Gastroesophageal sphincter (tissue), 3 donors: ENCODE measurements around the gene ELMO1.

Experiments used
- POLR2A ChIP-seq, 2 donors: fragments of 450-650 bp; IDR thresholded peaks; one replicate each; pipeline ENCODE4 v1.6.1; 2017; ENCODE audit warnings: antibody characterized with exemption in 2 of 2, mild to moderate bottlenecking in 2 of 2, moderate library complexity in 1 of 2
- TF ChIP-seq, protein P1 (sequence below), 4 experiments: fragments of 200-600 bp in 2 of 4; fragments of 450-650 bp in 2 of 4; sonication (generic) in 1 of 4; IDR thresholded peaks; one replicate each; pipeline ENCODE4 v1.5.1; 2017 to 2019; ENCODE audit warnings: antibody characterized with exemption in 4 of 4, mild to moderate bottlenecking in 2 of 4, moderate library complexity in 2 of 4

DNA sequence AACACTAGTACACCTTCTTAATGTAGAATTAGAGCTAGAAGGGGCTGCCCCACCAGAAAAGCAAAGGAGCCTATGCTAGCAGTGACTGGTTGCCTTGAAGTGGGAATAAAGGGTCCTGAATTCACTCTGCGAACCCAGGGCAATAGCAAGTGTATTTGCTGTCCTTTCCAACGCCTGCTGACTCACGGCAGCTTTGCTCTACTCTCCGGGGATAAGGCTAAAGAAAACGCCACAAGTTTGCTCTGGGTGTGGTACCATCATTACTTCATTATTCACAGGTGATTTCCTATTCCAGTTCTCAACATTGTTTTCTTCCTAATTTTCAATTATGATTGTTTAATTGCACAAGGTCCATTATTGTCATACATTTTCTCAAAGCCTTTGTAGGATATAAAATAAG lies 503.8 kb downstream of the ELMO1 start:
- TF ChIP-seq, protein P1, sequence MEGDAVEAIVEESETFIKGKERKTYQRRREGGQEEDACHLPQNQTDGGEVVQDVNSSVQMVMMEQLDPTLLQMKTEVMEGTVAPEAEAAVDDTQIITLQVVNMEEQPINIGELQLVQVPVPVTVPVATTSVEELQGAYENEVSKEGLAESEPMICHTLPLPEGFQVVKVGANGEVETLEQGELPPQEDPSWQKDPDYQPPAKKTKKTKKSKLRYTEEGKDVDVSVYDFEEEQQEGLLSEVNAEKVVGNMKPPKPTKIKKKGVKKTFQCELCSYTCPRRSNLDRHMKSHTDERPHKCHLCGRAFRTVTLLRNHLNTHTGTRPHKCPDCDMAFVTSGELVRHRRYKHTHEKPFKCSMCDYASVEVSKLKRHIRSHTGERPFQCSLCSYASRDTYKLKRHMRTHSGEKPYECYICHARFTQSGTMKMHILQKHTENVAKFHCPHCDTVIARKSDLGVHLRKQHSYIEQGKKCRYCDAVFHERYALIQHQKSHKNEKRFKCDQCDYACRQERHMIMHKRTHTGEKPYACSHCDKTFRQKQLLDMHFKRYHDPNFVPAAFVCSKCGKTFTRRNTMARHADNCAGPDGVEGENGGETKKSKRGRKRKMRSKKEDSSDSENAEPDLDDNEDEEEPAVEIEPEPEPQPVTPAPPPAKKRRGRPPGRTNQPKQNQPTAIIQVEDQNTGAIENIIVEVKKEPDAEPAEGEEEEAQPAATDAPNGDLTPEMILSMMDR (IDR thresholded peaks at IDR 0.05), result no peak
- no peak for TF ChIP-seq POLR2A (IDR thresholded peaks at IDR 0.05)
